ENCODE results near the gene DDX41. TPM values are rescaled to one million over a fixed set of nuclear protein-coding genes. Genes with fewer than 3 reads are reported as not detected.
A peak's percentile ranks its signal among the peaks of the same experiment; 100 is the strongest.

The DDX41 gene
- total and polyA plus RNA-seq, 12 donors, result 19.7 to 55.7 (median 30.4) TPM

DNA sequence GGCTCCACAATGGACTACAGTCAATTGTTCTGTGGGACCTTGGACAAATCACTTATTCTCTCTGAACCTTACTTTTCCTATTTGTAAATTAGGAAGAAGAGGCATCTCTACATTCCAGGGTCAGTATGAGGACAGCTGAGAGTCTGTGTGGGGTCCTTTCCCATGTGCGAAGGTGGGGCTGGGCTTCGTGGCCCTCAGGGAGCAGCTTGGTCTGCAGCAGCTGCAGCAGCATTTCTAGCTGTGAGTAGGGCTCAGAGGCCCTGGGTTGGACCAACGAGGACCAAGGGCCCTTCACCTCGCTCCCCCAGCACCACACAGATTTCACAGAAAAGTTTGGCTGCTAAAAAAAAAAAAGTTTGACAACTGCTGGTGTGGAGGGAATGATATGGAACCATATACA is 9.4 kb upstream of the DDX41 start:
- Histone ChIP-seq H3K9me3 (no peaks in the 10 kb centered on the region), H3K4me1 (peaks cover 0 to 19% (median 5%) of the 10 kb centered on the region in 9 donors), H3K4me3 (no peak overlapping the region), H3K36me3 (peaks cover 0 to 100% (median 56%) of the 10 kb centered on the region in 9 donors), H3K27me3 (no peaks in the 10 kb centered on the region), H3K27ac (no peak overlapping the region)
- WGBS, 2 donors, result 89 to 92% methylated on average over 4 of the region's 4 CpGs
- intact Hi-C loops (cut with DNase I), result loop anchor here in 1 of 10 donors (10.0 kb wide), 1 partner anchor 69 kb away; the partner anchor contains the start of gene TMED9
- TF ChIP-seq, protein P1, sequence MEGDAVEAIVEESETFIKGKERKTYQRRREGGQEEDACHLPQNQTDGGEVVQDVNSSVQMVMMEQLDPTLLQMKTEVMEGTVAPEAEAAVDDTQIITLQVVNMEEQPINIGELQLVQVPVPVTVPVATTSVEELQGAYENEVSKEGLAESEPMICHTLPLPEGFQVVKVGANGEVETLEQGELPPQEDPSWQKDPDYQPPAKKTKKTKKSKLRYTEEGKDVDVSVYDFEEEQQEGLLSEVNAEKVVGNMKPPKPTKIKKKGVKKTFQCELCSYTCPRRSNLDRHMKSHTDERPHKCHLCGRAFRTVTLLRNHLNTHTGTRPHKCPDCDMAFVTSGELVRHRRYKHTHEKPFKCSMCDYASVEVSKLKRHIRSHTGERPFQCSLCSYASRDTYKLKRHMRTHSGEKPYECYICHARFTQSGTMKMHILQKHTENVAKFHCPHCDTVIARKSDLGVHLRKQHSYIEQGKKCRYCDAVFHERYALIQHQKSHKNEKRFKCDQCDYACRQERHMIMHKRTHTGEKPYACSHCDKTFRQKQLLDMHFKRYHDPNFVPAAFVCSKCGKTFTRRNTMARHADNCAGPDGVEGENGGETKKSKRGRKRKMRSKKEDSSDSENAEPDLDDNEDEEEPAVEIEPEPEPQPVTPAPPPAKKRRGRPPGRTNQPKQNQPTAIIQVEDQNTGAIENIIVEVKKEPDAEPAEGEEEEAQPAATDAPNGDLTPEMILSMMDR (IDR thresholded peaks at IDR 0.05), result no peak
- no peak for DNase-seq
- no peak for ATAC-seq

DNA sequence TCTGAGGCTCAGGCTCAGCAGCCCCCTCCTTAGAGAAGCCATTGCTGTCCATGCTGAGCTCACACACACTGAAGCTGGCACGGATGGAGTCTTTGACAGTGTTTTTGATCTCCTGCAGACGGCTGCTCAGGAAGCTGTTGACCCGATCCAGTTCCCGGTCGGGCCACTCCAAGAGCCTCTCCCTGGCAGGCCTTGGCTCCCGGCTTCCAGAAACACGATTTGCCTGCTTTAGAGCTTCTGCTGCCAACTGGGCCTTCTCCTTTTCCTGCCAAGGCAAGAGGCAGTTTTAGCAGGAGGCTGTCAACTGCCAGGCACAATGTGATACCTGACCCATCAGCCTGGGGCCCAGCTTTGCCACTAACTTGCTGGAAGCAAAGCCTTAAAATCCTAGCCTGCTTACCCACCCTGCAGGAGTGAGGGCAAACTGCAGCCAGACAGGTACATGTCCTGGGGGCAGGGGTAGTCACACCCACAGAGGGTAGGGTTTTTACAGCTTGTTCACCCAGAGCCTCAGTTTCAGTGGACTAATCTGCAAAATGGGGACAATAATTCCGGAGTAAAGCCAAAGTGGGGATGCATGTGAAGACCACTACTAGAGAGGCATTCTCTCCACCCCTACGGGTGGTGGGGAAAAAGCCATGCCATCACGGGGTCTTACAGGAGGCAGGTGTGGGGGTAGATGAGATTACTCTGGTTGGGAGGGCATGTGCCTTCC is 8.3 kb upstream of the DDX41 start:
- ATAC-seq, result peak in 7 of 8 donors; percentile 7 to 76 (median 49)
- intact Hi-C loops (cut with DNase I), result loop anchor here in 1 of 10 donors (10.0 kb wide), 1 partner anchor 70 kb away; the partner anchor contains the start of gene TMED9
- H3K4me1 ChIP-seq, result peaks cover 0 to 9% (median 4%) of the 10 kb centered on the region in 9 donors
- TF ChIP-seq, protein P1 (IDR thresholded peaks at IDR 0.05), result no peak
- H3K27ac ChIP-seq, result peak overlapping the region in 6 of 10 donors; percentile 8 to 64 (median 34)
- no peaks in the 10 kb centered on the region for H3K27me3 ChIP-seq
- H3K9me3 ChIP-seq, result no peaks in the 10 kb centered on the region
- peak in 1 of 2 donors; percentile 57 for DNase-seq
- peaks cover 0 to 100% (median 61%) of the 10 kb centered on the region in 9 donors for H3K36me3 ChIP-seq
- WGBS, 2 donors, result 58 to 67% methylated on average over 10 of the region's 10 CpGs
- H3K4me3 ChIP-seq, result no peak overlapping the region

DNA sequence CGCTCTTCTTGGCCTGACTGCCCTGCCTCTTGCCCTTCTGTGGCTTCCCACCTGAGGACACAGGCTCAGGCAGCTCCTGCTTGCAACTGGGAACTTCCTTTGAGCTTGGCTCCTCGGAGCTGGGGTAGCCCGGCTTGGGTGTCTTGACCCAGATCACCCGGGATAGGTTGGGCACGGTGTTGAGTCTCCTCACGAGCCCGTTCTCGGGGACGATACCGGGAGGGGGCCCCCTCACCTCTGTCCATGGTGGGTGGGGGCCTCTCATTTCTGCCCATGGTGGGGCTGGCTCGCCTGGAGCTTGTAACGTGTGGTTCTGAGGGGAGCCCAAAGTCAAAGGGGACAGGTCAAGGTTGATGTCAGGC is 7.8 kb upstream of the DDX41 start:
- peak in 4 of 8 donors; percentile 6 to 24 (median 12) for ATAC-seq
- Histone ChIP-seq H3K9me3 (no peaks in the 10 kb centered on the region), H3K27me3 (no peaks in the 10 kb centered on the region), H3K4me1 (peaks cover 0 to 6% (median 4%) of the 10 kb centered on the region in 9 donors), H3K27ac (peak overlapping the region in 3 of 10 donors; percentile 20 to 64 (median 42)), H3K36me3 (peaks cover 0 to 100% (median 66%) of the 10 kb centered on the region in 9 donors), H3K4me3 (no peak overlapping the region)
- TF ChIP-seq, protein P1 (IDR thresholded peaks at IDR 0.05), result no peak
- 90 to 92% methylated on average over 12 of the region's 12 CpGs for WGBS, 2 donors
- DNase-seq, result no peak
- intact Hi-C loops (cut with DNase I), result loop anchor here in 1 of 10 donors (10.0 kb wide), 1 partner anchor 70 kb away; the partner anchor contains the start of gene TMED9

DNA sequence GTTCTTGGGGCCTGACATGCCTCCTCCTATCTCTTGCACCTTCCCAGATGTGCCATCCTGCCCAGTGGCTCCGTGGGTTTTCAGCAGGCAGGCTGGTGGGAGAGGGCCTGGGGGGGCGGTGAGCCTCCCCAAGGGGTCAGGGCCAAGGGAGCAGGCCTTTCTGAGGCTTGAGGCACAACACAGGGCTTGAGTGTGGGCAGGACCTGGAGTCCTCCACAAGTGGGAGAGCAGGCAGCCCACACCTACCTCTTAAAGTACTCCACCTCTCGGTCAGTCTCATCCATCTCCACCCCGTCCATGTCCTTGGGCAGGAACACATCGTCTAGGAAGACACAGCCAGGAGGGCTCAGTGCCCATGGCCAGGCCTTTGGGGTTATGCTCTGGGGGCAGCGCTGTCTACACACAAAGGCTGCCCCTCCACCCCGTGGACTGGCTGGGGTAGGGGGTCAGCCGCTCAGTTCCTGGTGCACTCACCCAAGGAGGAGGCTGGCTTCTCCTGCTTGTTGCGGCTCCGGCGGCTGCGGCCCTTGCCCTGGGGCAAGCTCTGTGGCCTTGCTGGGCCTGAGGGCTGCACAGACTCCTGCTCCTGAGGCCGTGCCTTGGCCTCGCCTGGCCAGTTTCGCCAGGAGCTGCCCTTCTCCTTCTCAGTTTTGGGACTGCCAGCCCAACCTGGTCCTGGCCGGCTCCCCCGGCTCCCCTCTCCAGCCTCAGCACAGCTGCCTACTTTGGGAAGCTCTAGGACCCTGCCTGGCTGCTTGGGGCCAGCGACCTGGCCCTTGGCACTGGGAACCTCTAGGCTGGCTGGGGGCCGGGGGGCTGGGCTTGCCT is 7.2 kb upstream of the DDX41 start:
- TF ChIP-seq, protein P1 (IDR thresholded peaks at IDR 0.05), result no peak
- Histone ChIP-seq H3K27ac (peak overlapping the region in 3 of 10 donors; percentile 20 to 64 (median 42)), H3K4me1 (peaks cover 0 to 12% (median 6%) of the 10 kb centered on the region in 9 donors), H3K9me3 (no peaks in the 10 kb centered on the region), H3K4me3 (no peak overlapping the region), H3K36me3 (peaks cover 0 to 99% (median 66%) of the 10 kb centered on the region in 9 donors), H3K27me3 (no peaks in the 10 kb centered on the region)
- intact Hi-C loops (cut with DNase I), result loop anchor here in 1 of 10 donors (10.0 kb wide), 1 partner anchor 71 kb away; the partner anchor contains the start of gene TMED9
- ATAC-seq (peak in 2 of 8 donors; percentile 3 to 9), DNase-seq (no peak)
- 95 to 97% methylated on average over 19 of the region's 19 CpGs for WGBS, 2 donors
